Hepatocyte (in vitro differentiated cells): ENCODE measurements around the gene KRT3. TPM values are rescaled to one million over a fixed set of nuclear protein-coding genes. Genes with fewer than 3 reads are reported as not detected.

Source experiments
- DNase-seq: peaks from one replicate; pipeline ENCODE4 v3.0.0-alpha.2; 2016; ENCODE audit warnings: low spot score
- H2AFZ ChIP-seq: fragments of 200-600 bp; sonication (generic); 2 replicates; pipeline ENCODE4 v1.6.0; 2016; ENCODE audit warnings: antibody characterized with exemption, mild to moderate bottlenecking
- H3K27ac ChIP-seq: fragments of 200-600 bp; sonication (generic); 2 replicates; pipeline ENCODE4 v1.5.1; 2016; ENCODE audit warnings: mild to moderate bottlenecking
- H3K27me3 ChIP-seq: fragments of 200-600 bp; sonication (generic); 2 replicates; pipeline ENCODE4 v1.6.1; 2016
- H3K36me3 ChIP-seq: fragments of 200-600 bp; sonication (generic); replicated peaks from 2 replicates; pipeline ENCODE4 v1.5.1; 2016; ENCODE audit warnings: low read depth; ENCODE audit not compliant: insufficient read depth
- H3K4me1 ChIP-seq: fragments of 200-600 bp; sonication (generic); 2 replicates; pipeline ENCODE4 v1.5.1; 2016; ENCODE audit warnings: mild to moderate bottlenecking, moderate library complexity; ENCODE audit not compliant: insufficient read depth
- H3K4me2 ChIP-seq: fragments of 200-600 bp; sonication (generic); 2 replicates; pipeline ENCODE4 v1.6.0; 2016
- H3K4me3 ChIP-seq: fragments of 200-600 bp; sonication (generic); 2 replicates; pipeline ENCODE4 v1.5.1; 2016; ENCODE audit warnings: mild to moderate bottlenecking
- H3K79me2 ChIP-seq: fragments of 200-600 bp; sonication (generic); 2 replicates; pipeline ENCODE4 v1.6.0; 2017; ENCODE audit warnings: mild to moderate bottlenecking
- H3K9me2 ChIP-seq: fragments of 200-600 bp; sonication (generic); replicated peaks from 2 replicates; pipeline ENCODE4 v1.6.0; 2017; ENCODE audit warnings: mild to moderate bottlenecking; ENCODE audit not compliant: insufficient read depth
- H3K9me3 ChIP-seq: fragments of 200-600 bp; sonication (generic); 2 replicates; pipeline ENCODE4 v1.5.1; 2016; ENCODE audit warnings: low read depth, mild to moderate bottlenecking
- H4K20me1 ChIP-seq: fragments of 200-600 bp; sonication (generic); 2 replicates; pipeline ENCODE4 v1.6.0; 2016; ENCODE audit warnings: mild to moderate bottlenecking; ENCODE audit not compliant: insufficient read depth, poor library complexity, severe bottlenecking
- EZH2 ChIP-seq: fragments of 200-600 bp; sonication (generic); IDR thresholded peaks from 2 replicates; pipeline ENCODE4 v1.6.1; 2016; ENCODE audit warnings: antibody characterized with exemption, mild to moderate bottlenecking, borderline replicate concordance
- EZH2phosphoT487 ChIP-seq: fragments of 200-600 bp; sonication (generic); IDR thresholded peaks from one replicate; pipeline ENCODE4 v1.6.1; 2018; ENCODE audit warnings: antibody characterized with exemption, mild to moderate bottlenecking, low read depth, moderate library complexity; ENCODE audit not compliant: unreplicated experiment, severe bottlenecking
- WGBS: methylation state at CpG from one replicate; pipeline ENCODE4 v1.1.6; 2016; ENCODE audit warnings: low lambda C conversion rate; ENCODE audit errors: missing lambda C conversion rate; 5-methylcytosine and 5-hydroxymethylcytosine counted together
- polyA plus RNA-seq: library from polyadenylated mRNA; unstranded; fragments of >200 nt; fragmentation: Nextera tagmentation; extraction: Ambion mirVana; gene quantifications from 2 replicates; pipeline ENCODE4 v1.2.1, GENCODE V29; 2016
- total RNA-seq: library from RNA; depleted of rRNA; stranded (reverse); fragments of >200 nt; gene quantifications from 2 replicates; pipeline ENCODE4 v1.2.3, GENCODE V29; 2014
- TF ChIP-seq, protein P1 (sequence below): fragments of 200-600 bp; sonication (generic); IDR thresholded peaks from 2 replicates; pipeline ENCODE4 v1.5.1; 2016; ENCODE audit warnings: antibody characterized with exemption, mild to moderate bottlenecking; ENCODE audit not compliant: poor library complexity

KRT3 gene
- total and polyA plus RNA-seq, 2 experiments from 2014 or later: not detected

DNA sequence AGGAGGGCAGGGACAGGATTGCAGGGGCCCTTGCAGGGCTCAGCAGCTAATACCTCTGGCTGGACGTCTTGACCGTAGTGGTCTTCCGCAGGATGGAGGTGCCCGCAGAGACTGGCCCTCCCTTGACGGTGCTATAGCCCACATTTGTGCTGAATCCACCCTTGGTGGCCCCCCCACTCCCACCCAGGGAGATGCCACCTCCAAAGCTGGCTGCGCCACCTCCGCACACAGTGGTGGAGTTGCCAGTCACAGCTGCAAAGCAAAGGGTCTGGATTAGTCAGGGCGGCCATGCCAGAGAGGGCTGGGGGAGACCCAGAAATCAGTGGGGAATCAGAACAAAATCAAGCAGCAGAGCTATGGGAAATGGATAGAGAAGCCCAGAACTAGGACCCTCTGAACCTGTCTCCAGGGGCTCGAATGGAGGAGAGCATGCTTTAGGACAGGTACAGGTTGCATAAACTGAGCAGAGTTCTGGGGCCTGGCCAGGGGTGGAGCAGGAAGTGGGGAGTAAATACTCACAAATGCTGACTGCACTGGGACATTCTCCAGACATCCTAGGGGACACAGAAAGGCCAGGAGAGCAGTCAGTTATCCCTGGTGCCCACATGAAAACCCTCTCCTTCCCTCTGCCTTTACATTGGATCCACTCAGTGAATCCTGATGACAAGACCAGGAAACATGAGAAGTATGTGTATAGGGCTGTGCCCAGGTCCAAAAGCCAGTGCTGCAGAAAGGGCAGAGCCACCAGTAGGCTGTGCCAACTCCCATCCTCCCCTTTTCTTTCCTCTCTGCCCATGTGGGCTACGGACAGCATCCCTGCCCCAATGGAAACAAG is 26.1 kb upstream of the KRT3 start:
- no peaks in the 10 kb centered on the region for H4K20me1 ChIP-seq
- no peaks in the 10 kb centered on the region for H3K9me3 ChIP-seq
- H2AFZ ChIP-seq: no peak overlapping the region
- H3K4me1 ChIP-seq: peaks cover 8% of the 10 kb centered on the region
- no peak overlapping the region for H3K4me2 ChIP-seq
- H3K4me3 ChIP-seq: no peak overlapping the region
- H3K9me2 ChIP-seq: no peaks in the 10 kb centered on the region
- H3K79me2 ChIP-seq: no peaks in the 10 kb centered on the region
- no peak overlapping the region for H3K27ac ChIP-seq
- TF ChIP-seq EZH2 (no peak), EZH2phosphoT487 (no peak)
- TF ChIP-seq, protein P1, sequence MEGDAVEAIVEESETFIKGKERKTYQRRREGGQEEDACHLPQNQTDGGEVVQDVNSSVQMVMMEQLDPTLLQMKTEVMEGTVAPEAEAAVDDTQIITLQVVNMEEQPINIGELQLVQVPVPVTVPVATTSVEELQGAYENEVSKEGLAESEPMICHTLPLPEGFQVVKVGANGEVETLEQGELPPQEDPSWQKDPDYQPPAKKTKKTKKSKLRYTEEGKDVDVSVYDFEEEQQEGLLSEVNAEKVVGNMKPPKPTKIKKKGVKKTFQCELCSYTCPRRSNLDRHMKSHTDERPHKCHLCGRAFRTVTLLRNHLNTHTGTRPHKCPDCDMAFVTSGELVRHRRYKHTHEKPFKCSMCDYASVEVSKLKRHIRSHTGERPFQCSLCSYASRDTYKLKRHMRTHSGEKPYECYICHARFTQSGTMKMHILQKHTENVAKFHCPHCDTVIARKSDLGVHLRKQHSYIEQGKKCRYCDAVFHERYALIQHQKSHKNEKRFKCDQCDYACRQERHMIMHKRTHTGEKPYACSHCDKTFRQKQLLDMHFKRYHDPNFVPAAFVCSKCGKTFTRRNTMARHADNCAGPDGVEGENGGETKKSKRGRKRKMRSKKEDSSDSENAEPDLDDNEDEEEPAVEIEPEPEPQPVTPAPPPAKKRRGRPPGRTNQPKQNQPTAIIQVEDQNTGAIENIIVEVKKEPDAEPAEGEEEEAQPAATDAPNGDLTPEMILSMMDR: no peak
- no peak for DNase-seq
- peaks cover 6% of the 10 kb centered on the region for H3K27me3 ChIP-seq
- no peaks in the 10 kb centered on the region for H3K36me3 ChIP-seq
- WGBS: 87% methylated on average over 10 of the region's 10 CpGs

DNA sequence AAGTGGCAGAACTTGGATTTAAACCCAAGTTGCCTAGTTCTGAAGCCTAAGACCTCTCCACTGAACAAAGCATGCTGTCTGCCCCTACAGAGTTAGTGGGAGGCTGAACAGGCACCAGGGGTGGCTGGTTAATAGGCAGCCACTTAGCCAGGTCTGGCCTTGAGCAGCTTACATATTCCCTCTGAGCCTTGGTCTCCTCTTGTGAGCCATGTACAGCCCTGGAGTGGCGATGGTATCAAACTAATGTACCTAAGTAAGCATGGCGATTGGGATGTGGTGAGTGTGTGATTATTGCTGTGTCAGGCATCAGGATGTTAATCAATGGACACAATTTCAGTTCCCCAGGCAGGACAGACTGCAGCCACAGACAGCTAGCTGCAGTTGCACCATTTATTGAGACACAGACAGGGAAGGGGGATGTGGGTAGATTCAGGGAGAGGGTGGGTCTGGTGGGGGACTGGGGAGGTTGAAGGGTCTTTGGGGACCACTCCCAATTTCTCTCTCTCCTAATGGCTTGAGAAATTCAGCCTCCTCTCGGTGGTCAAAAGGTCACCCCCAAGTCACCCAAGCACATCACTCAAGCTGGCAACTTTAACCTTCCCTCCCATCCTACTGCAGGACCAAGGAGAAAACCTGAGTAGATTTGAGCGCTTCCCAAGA is 25.3 kb upstream of the KRT3 start:
- H3K79me2 ChIP-seq: no peaks in the 10 kb centered on the region
- no peak for DNase-seq
- H3K4me1 ChIP-seq: peaks cover 8% of the 10 kb centered on the region
- WGBS: 95% methylated on average over 4 of the region's 4 CpGs
- no peaks in the 10 kb centered on the region for H3K9me3 ChIP-seq
- H2AFZ ChIP-seq: no peak overlapping the region
- H3K36me3 ChIP-seq: no peaks in the 10 kb centered on the region
- peaks cover 6% of the 10 kb centered on the region for H3K27me3 ChIP-seq
- no peak overlapping the region for H3K27ac ChIP-seq
- H3K4me2 ChIP-seq: no peak overlapping the region
- no peak overlapping the region for H3K4me3 ChIP-seq
- no peaks in the 10 kb centered on the region for H3K9me2 ChIP-seq
- TF ChIP-seq, protein P1: no peak
- TF ChIP-seq EZH2phosphoT487: no peak
- no peak for TF ChIP-seq EZH2
- no peaks in the 10 kb centered on the region for H4K20me1 ChIP-seq

DNA sequence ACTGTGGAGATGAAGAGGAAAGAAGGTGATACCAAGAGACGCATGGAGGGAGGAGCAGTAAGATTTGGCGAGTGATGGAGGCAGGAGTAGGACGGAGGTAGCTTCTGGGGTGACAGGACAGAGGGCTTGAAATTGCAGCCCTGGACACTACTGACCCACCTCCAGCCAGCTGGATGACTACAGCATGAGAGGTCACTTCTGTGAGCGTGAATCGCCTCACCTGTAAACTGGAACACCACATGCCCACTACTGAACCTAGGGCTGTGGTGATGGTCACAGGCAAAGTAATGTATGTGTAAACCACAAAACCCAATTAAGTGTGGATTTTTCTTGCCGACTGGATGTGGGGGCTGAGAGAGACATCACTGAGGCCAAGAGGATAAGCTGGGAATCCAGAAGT is 24.6 kb upstream of the KRT3 start:
- Histone ChIP-seq H3K9me2 (no peaks in the 10 kb centered on the region), H3K36me3 (no peaks in the 10 kb centered on the region), H3K27me3 (peaks cover 6% of the 10 kb centered on the region), H3K27ac (no peak overlapping the region), H3K4me1 (peaks cover 8% of the 10 kb centered on the region), H3K9me3 (no peaks in the 10 kb centered on the region), H4K20me1 (no peaks in the 10 kb centered on the region), H3K4me2 (no peak overlapping the region), H3K79me2 (no peaks in the 10 kb centered on the region), H2AFZ (no peak overlapping the region), H3K4me3 (no peak overlapping the region)
- DNase-seq: no peak
- WGBS: 87% methylated on average over 6 of the region's 6 CpGs
- TF ChIP-seq, protein P1: no peak
- no peak for TF ChIP-seq EZH2phosphoT487
